ENCODE results near the gene SMC6. TPM values are rescaled to one million over a fixed set of nuclear protein-coding genes. Genes with fewer than 3 reads are reported as not detected.

The SMC6 gene
- total RNA-seq: 8.5 TPM

GRCh38 chr2:17753803-17754663, at the start of gene SMC6, which contains the start of gene GEN1:
TSS of gene SMC6 (minus strand) at chr2:17753810. CDS start at chr2:17745946, 7,864 bp downstream.
TSS of gene GEN1 (plus strand) at chr2:17754138. CDS start at chr2:17759944, 5,806 bp downstream.
- peak; percentile 86 for ATAC-seq
- peak; percentile 92 for DNase-seq (ENCODE audit: low spot score)

GRCh38 chr2:17800693-17801458, 47.3 kb upstream of the SMC6 start:
- ATAC-seq (no peak), DNase-seq (ENCODE audit: low spot score) (no peak)

GRCh38 chr2:17800219-17800618, 46.6 kb upstream of the SMC6 start:
- ATAC-seq: no peak
- no peak for DNase-seq (ENCODE audit: low spot score)

GRCh38 chr2:17799301-17800120, 45.9 kb upstream of the SMC6 start:
- ATAC-seq (no peak), DNase-seq (ENCODE audit: low spot score) (no peak)

GRCh38 chr2:17798338-17798737, 44.7 kb upstream of the SMC6 start:
- ATAC-seq (no peak), DNase-seq (ENCODE audit: low spot score) (no peak)

- no peak for ATAC-seq
- DNase-seq (ENCODE audit: low spot score): no peak
Measured at GRCh38 chr2:17795309-17795708, 41.7 kb upstream of the SMC6 start.

GRCh38 chr2:17793803-17794354, 40.3 kb upstream of the SMC6 start:
- ATAC-seq (no peak), DNase-seq (ENCODE audit: low spot score) (no peak)

- DNase-seq (ENCODE audit: low spot score) (no peak), ATAC-seq (no peak)
Measured at GRCh38 chr2:17793296-17793695, 39.7 kb upstream of the SMC6 start.

- no peak for ATAC-seq
- DNase-seq (ENCODE audit: low spot score): no peak
Measured at GRCh38 chr2:17792515-17792914, 38.9 kb upstream of the SMC6 start.

GRCh38 chr2:17791817-17792130, 38.2 kb upstream of the SMC6 start:
- ATAC-seq: no peak
- no peak for DNase-seq (ENCODE audit: low spot score)

GRCh38 chr2:17791121-17791816, 37.7 kb upstream of the SMC6 start:
- DNase-seq (ENCODE audit: low spot score) (no peak), ATAC-seq (no peak)

GRCh38 chr2:17790536-17790935, 36.9 kb upstream of the SMC6 start:
- no peak for DNase-seq (ENCODE audit: low spot score)
- ATAC-seq: no peak

GRCh38 chr2:17788773-17789172, 35.2 kb upstream of the SMC6 start:
- ATAC-seq (no peak), DNase-seq (ENCODE audit: low spot score) (no peak)

- ATAC-seq (no peak), DNase-seq (ENCODE audit: low spot score) (no peak)
Measured at GRCh38 chr2:17786727-17787126, 33.1 kb upstream of the SMC6 start.

GRCh38 chr2:17781482-17781881, 27.9 kb upstream of the SMC6 start:
- DNase-seq (ENCODE audit: low spot score) (no peak), ATAC-seq (no peak)

GRCh38 chr2:17780546-17780945, 26.9 kb upstream of the SMC6 start:
- no peak for DNase-seq (ENCODE audit: low spot score)
- no peak for ATAC-seq

- DNase-seq (ENCODE audit: low spot score) (no peak), ATAC-seq (no peak)
Measured at GRCh38 chr2:17772532-17772931, 18.9 kb upstream of the SMC6 start.

- DNase-seq (ENCODE audit: low spot score) (no peak), ATAC-seq (no peak)
Measured at GRCh38 chr2:17771956-17772355, 18.3 kb upstream of the SMC6 start.

- ATAC-seq: peak; percentile 21
- no peak for DNase-seq (ENCODE audit: low spot score)
Measured at GRCh38 chr2:17768894-17769293, 15.3 kb upstream of the SMC6 start.

- peak; percentile 76 for DNase-seq (ENCODE audit: low spot score)
- ATAC-seq: peak; percentile 72
Measured at GRCh38 chr2:17765398-17765797, 11.8 kb upstream of the SMC6 start.

All from left lobe of liver (tissue), 2 donors.